Neural progenitor cell (in vitro differentiated cells): Measurements from ENCODE around the gene UBA1. TPM values are rescaled to one million over a fixed set of nuclear protein-coding genes. Genes with fewer than 3 reads are reported as not detected.

Source experiments
- DNase-seq: peaks from one replicate; pipeline ENCODE4 v3.0.0-alpha.2; 2016; ENCODE audit warnings: low spot score
- H2AFZ ChIP-seq: fragments of 200-600 bp; sonication (generic); replicated peaks from 2 replicates; pipeline ENCODE4 v1.6.1; 2016; ENCODE audit warnings: antibody characterized with exemption
- H3F3A ChIP-seq: fragments of 200-600 bp; sonication (generic); 2 replicates; pipeline ENCODE4 v1.6.1; 2016; ENCODE audit warnings: antibody characterized with exemption, low read depth
- H3K27ac ChIP-seq: fragments of 200-600 bp; sonication (generic); 2 replicates; pipeline ENCODE4 v1.5.1; 2016; ENCODE audit warnings: mild to moderate bottlenecking
- H3K27me3 ChIP-seq: fragments of 200-600 bp; sonication (generic); 2 replicates; pipeline ENCODE4 v1.6.1; 2016; ENCODE audit warnings: mild to moderate bottlenecking, moderate library complexity
- H3K36me3 ChIP-seq: fragments of 200-600 bp; sonication (generic); 2 replicates; pipeline ENCODE4 v1.5.1; 2016
- H3K4me1 ChIP-seq: fragments of 200-600 bp; sonication (generic); 2 replicates; pipeline ENCODE4 v1.6.1; 2016; ENCODE audit warnings: mixed run types
- H3K4me2 ChIP-seq: fragments of 200-600 bp; sonication (generic); 2 replicates; pipeline ENCODE4 v1.6.1; 2016
- H3K4me3 ChIP-seq: fragments of 200-600 bp; sonication (generic); 2 replicates; pipeline ENCODE4 v1.5.1; 2016
- H3K79me2 ChIP-seq: fragments of 200-600 bp; sonication (generic); 2 replicates; pipeline ENCODE4 v1.6.1; 2016; ENCODE audit warnings: low read depth
- H3K9ac ChIP-seq: fragments of 200-600 bp; sonication (generic); 2 replicates; pipeline ENCODE4 v1.6.1; 2016
- H3K9me3 ChIP-seq: fragments of 200-600 bp; sonication (generic); 2 replicates; pipeline ENCODE4 v1.5.1; 2016; ENCODE audit warnings: low read depth
- H4K20me1 ChIP-seq: fragments of 200-600 bp; sonication (generic); 2 replicates; pipeline ENCODE4 v1.6.1; 2016; ENCODE audit warnings: low read depth
- H3K27ac Mint-ChIP-seq: 3 replicates; pipeline ENCODE4 v1.8.0; 2021; ENCODE audit warnings: mixed read lengths
- H3K27me3 Mint-ChIP-seq: 2 replicates; pipeline ENCODE4 v1.8.0; 2022; ENCODE audit warnings: low read depth, mild to moderate bottlenecking, inconsistent platforms, moderate library complexity, mixed read lengths; ENCODE audit not compliant: insufficient read depth
- H3K36me3 Mint-ChIP-seq: 3 replicates; pipeline ENCODE4 v1.8.0; 2021; ENCODE audit warnings: mixed read lengths
- H3K4me1 Mint-ChIP-seq: 3 replicates; pipeline ENCODE4 v1.8.0; 2021; ENCODE audit warnings: mixed read lengths
- H3K4me3 Mint-ChIP-seq: 3 replicates; pipeline ENCODE4 v1.8.0; 2021; ENCODE audit warnings: mild to moderate bottlenecking, moderate library complexity, mixed read lengths
- H3K9me3 Mint-ChIP-seq: 3 replicates; pipeline ENCODE4 v1.8.0; 2020; ENCODE audit warnings: mixed read lengths
- EZH2 ChIP-seq: fragments of 200-600 bp; sonication (generic); IDR thresholded peaks from 2 replicates; pipeline ENCODE4 v1.6.1; 2017; ENCODE audit warnings: antibody characterized with exemption, mild to moderate bottlenecking, moderate library complexity
- EZH2phosphoT487 ChIP-seq: fragments of 200-600 bp; sonication (generic); IDR thresholded peaks from 2 replicates; pipeline ENCODE4 v1.6.1; 2017; ENCODE audit warnings: antibody characterized with exemption
- total RNA-seq: library from RNA; depleted of rRNA; stranded (reverse); fragments of >200 nt; gene quantifications from 2 replicates; pipeline ENCODE4 v1.2.3, GENCODE V29; 2015; ENCODE audit warnings: low replicate concordance
- TF ChIP-seq, protein P1 (sequence below): fragments of 200-600 bp; sonication (generic); IDR thresholded peaks from 2 replicates; pipeline ENCODE4 v1.5.1; 2017; ENCODE audit warnings: antibody characterized with exemption, mild to moderate bottlenecking

Gene UBA1
- total RNA-seq, 1 donor from 2014 or later: 291 TPM

GRCh38 chrX:47245156-47245555 is 51.5 kb downstream of the UBA1 start:
- Mint-ChIP-seq H3K9me3 (no peaks in the 10 kb centered on the region), H3K4me3 (no peak overlapping the region), H3K36me3 (peaks cover 51% of the 10 kb centered on the region), H3K4me1 (peaks cover 3% of the 10 kb centered on the region), H3K27ac (no peak overlapping the region), H3K27me3 (peaks cover 6% of the 10 kb centered on the region)
- Histone ChIP-seq H3K27ac (no peak overlapping the region), H2AFZ (no peak overlapping the region), H3K9ac (no peak overlapping the region), H3K4me3 (no peak overlapping the region), H3K79me2 (no peaks in the 10 kb centered on the region), H3F3A (peaks cover 11% of the 10 kb centered on the region), H3K9me3 (no peaks in the 10 kb centered on the region), H3K36me3 (no peaks in the 10 kb centered on the region), H3K4me1 (no peaks in the 10 kb centered on the region), H3K4me2 (no peak overlapping the region), H3K27me3 (no peaks in the 10 kb centered on the region), H4K20me1 (no peaks in the 10 kb centered on the region)
- TF ChIP-seq, protein P1, sequence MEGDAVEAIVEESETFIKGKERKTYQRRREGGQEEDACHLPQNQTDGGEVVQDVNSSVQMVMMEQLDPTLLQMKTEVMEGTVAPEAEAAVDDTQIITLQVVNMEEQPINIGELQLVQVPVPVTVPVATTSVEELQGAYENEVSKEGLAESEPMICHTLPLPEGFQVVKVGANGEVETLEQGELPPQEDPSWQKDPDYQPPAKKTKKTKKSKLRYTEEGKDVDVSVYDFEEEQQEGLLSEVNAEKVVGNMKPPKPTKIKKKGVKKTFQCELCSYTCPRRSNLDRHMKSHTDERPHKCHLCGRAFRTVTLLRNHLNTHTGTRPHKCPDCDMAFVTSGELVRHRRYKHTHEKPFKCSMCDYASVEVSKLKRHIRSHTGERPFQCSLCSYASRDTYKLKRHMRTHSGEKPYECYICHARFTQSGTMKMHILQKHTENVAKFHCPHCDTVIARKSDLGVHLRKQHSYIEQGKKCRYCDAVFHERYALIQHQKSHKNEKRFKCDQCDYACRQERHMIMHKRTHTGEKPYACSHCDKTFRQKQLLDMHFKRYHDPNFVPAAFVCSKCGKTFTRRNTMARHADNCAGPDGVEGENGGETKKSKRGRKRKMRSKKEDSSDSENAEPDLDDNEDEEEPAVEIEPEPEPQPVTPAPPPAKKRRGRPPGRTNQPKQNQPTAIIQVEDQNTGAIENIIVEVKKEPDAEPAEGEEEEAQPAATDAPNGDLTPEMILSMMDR: no peak
- TF ChIP-seq EZH2phosphoT487 (no peak), EZH2 (no peak)
- DNase-seq: no peak

DNA sequence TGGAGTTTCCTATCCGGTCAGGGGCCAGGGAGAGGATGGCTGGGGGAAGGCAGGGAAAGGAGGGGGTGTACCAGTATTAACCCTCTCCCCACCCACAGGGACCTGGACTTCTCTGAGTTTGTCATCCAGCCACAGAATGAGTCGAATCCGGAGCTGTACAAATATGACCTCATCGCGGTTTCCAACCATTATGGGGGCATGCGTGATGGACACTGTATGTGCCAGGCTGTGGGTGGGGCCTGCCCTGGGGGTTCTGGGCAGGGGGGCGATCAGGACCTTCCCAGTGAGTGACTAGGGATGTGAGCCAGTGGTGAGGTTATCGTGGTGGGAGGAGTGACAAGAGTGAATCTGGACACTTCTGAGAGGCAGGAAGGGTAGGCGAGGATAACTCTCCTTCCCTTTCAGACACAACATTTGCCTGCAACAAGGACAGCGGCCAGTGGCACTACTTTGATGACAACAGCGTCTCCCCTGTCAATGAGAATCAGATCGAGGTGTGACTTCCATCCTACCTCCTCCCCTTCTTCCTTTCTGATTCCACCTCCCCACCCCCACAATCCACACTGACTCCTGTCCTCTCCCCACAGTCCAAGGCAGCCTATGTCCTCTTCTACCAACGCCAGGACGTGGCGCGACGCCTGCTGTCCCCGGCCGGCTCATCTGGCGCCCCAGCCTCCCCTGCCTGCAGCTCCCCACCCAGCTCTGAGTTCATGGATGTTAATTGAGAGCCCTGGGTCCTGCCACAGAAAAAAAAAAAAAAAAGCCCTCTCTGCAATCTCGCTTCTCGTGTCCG is 53.8 kb downstream of the UBA1 start:
- H3K27me3 Mint-ChIP-seq: peaks cover 12% of the 10 kb centered on the region
- Histone ChIP-seq H3K27me3 (no peaks in the 10 kb centered on the region), H3K36me3 (no peaks in the 10 kb centered on the region), H3K79me2 (no peaks in the 10 kb centered on the region), H3K4me1 (no peaks in the 10 kb centered on the region), H3K9ac (no peak overlapping the region), H3K4me2 (no peak overlapping the region), H3K4me3 (no peak overlapping the region), H2AFZ (no peak overlapping the region), H3K27ac (no peak overlapping the region), H3K9me3 (no peaks in the 10 kb centered on the region), H3F3A (peaks cover 11% of the 10 kb centered on the region), H4K20me1 (no peaks in the 10 kb centered on the region)
- peaks cover 5% of the 10 kb centered on the region for H3K4me1 Mint-ChIP-seq
- peaks cover 38% of the 10 kb centered on the region for H3K36me3 Mint-ChIP-seq
- H3K9me3 Mint-ChIP-seq: no peaks in the 10 kb centered on the region
- no peak for DNase-seq
- no peak for TF ChIP-seq EZH2phosphoT487
- TF ChIP-seq, protein P1: no peak
- no peak for TF ChIP-seq EZH2
- H3K27ac Mint-ChIP-seq: peak overlapping the region; percentile 64
- H3K4me3 Mint-ChIP-seq: no peak overlapping the region

DNA sequence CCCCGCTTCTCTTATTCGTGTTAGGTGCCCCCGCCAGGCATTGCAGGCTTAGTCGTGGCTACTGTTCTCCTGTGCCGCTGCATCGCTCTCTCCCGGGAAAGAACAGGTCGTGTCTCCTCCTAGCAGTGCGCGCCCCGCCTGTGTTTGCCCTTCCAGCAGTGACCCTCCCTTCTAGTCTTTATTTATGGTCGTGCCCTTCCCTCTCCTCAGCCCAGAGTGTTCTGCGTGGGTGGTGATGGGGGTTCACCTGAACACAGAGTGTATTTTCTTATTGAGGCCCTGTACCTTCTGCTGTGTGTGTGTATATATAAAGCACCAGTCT is 54.3 kb downstream of the UBA1 start:
- no peak overlapping the region for H3K27ac ChIP-seq
- Mint-ChIP-seq H3K9me3 (peaks cover under 1% of the 10 kb centered on the region), H3K36me3 (peaks cover 34% of the 10 kb centered on the region), H3K27ac (peak overlapping the region; percentile 64), H3K4me1 (peaks cover 5% of the 10 kb centered on the region), H3K4me3 (no peak overlapping the region), H3K27me3 (peaks cover 12% of the 10 kb centered on the region)
- DNase-seq: no peak
- no peaks in the 10 kb centered on the region for H3K79me2 ChIP-seq
- no peaks in the 10 kb centered on the region for H3K4me1 ChIP-seq
- H3K9ac ChIP-seq: no peak overlapping the region
- no peaks in the 10 kb centered on the region for H3K9me3 ChIP-seq
- no peak overlapping the region for H3K4me2 ChIP-seq
- H3K4me3 ChIP-seq: no peak overlapping the region
- H3K27me3 ChIP-seq: no peaks in the 10 kb centered on the region
- peaks cover 11% of the 10 kb centered on the region for H3F3A ChIP-seq
- TF ChIP-seq EZH2phosphoT487: no peak
- H4K20me1 ChIP-seq: no peaks in the 10 kb centered on the region
- H2AFZ ChIP-seq: no peak overlapping the region
- H3K36me3 ChIP-seq: no peaks in the 10 kb centered on the region

- Histone ChIP-seq H3K4me2 (no peak overlapping the region), H3K9ac (no peak overlapping the region), H2AFZ (no peak overlapping the region), H4K20me1 (no peaks in the 10 kb centered on the region), H3F3A (peaks cover 11% of the 10 kb centered on the region), H3K9me3 (no peaks in the 10 kb centered on the region), H3K27me3 (no peaks in the 10 kb centered on the region), H3K79me2 (no peaks in the 10 kb centered on the region), H3K36me3 (no peaks in the 10 kb centered on the region), H3K4me1 (no peaks in the 10 kb centered on the region), H3K4me3 (no peak overlapping the region), H3K27ac (no peak overlapping the region)
- Mint-ChIP-seq H3K4me1 (peaks cover 5% of the 10 kb centered on the region), H3K4me3 (no peak overlapping the region), H3K27me3 (peaks cover 12% of the 10 kb centered on the region), H3K9me3 (peaks cover 2% of the 10 kb centered on the region), H3K27ac (no peak overlapping the region), H3K36me3 (peaks cover 32% of the 10 kb centered on the region)
- TF ChIP-seq, protein P1: no peak
- TF ChIP-seq EZH2phosphoT487 (no peak), EZH2 (no peak)
- DNase-seq: no peak
These were observed 54.9 kb downstream of the UBA1 start for GRCh38 chrX:47248576-47248975.
